HCT116 (cell line): Measurements from ENCODE around the gene CAPRIN1. TPM values are rescaled to one million over a fixed set of nuclear protein-coding genes. Genes with fewer than 3 reads are reported as not detected.

ENCODE experiments used
- ATAC-seq: fragments of 200-7000 bp; cut with Tn5 transposase; 2 replicates; pipeline ENCODE4 v1.9.1; 2020; ENCODE audit warnings: mild to moderate bottlenecking, moderate library complexity
- BruUV-seq: library from RNA; stranded (reverse); fragments of 400-500 nt; replicated peaks from 2 replicates; lab custom pipeline; 2021; lab: Mats Ljungman, UMichigan
- CTCF ChIA-PET: fragments of 300-600 bp; sonication (Branson Sonifier 250); formaldehyde crosslinking; loops from one replicate; lab custom pipeline; 2021; ENCODE audit warnings: antibody characterized with exemption; lab: Charles Lee
- POLR2A ChIA-PET: fragments of 300-600, 350-600 bp; sonication (Branson Sonifier 250); formaldehyde crosslinking; loops from one replicate; lab custom pipeline; 2021; ENCODE audit warnings: antibody characterized with exemption; lab: Charles Lee
- RAD21 ChIA-PET, 2 experiments: fragments of 300-600 bp; sonication (Branson Sonifier 250); formaldehyde crosslinking; loops; one replicate each; lab custom pipeline; 2023; ENCODE audit warnings: low total read pairs in 2 of 2; ENCODE audit not compliant: uncharacterized antibody in 2 of 2, unreplicated experiment in 2 of 2, low non-redundant PET in 1 of 2; lab: Charles Lee
- DNase-seq: peaks from one replicate; pipeline ENCODE4 v3.0.0-alpha.2; 2010; ENCODE audit warnings: low read depth, low spot score
- H2AFZ ChIP-seq: fragments of 200-600 bp; shearing (Covaris generic), sonication (generic); 2 replicates; pipeline ENCODE4 v1.6.1; 2017; ENCODE audit warnings: low read depth, mixed run types, mixed read lengths, antibody characterized with exemption, low read length; ENCODE audit not compliant: poor library complexity, severe bottlenecking
- H3K27ac ChIP-seq: 2 replicates; pipeline ENCODE4 v1.5.1; 2012; ENCODE audit warnings: low read depth, low read length
- H3K27me3 ChIP-seq: fragments of 200-600 bp; sonication (generic); 2 replicates; pipeline ENCODE4 v1.6.1; 2016; ENCODE audit warnings: mixed run types, low read length, mixed read lengths; ENCODE audit not compliant: insufficient read depth
- H3K36me3 ChIP-seq, 2 experiments: fragments of 200-500 bp in 1 of 2; fragments of 200-600 bp in 1 of 2; sonication (Bioruptor generic) in 1 of 2; sonication (generic) in 1 of 2; 2 replicates each; pipeline versions ENCODE4 v1.5.1 to v1.6.1; 2014 to 2016; ENCODE audit warnings: low read length in 2 of 2, inconsistent platforms in 1 of 2, mixed read lengths in 1 of 2, mixed run types in 1 of 2; ENCODE audit not compliant: insufficient read depth in 2 of 2, control insufficient read depth in 1 of 2
- H3K4me1 ChIP-seq, 2 experiments: fragments of 200-600 bp in 1 of 2; sonication (generic) in 1 of 2; 2 replicates each; pipeline versions ENCODE4 v1.5.1 to v1.6.1; 2012 to 2017; ENCODE audit warnings: low read length in 2 of 2, inconsistent platforms in 1 of 2, mild to moderate bottlenecking in 1 of 2, mixed read lengths in 1 of 2, mixed run types in 1 of 2, moderate library complexity in 1 of 2; ENCODE audit not compliant: insufficient read depth in 2 of 2, control insufficient read depth in 1 of 2
- H3K4me2 ChIP-seq: fragments of 200-600 bp; sonication (generic); 2 replicates; pipeline ENCODE4 v1.6.1; 2017; ENCODE audit warnings: mixed run types, low read length, mixed read lengths
- H3K4me3 ChIP-seq, 2 experiments: fragments of 200-600 bp in 1 of 2; sonication (generic) in 1 of 2; replicated peaks in 1 of 2; 2 replicates each; pipeline ENCODE4 v1.5.1; 2011 to 2016; ENCODE audit warnings: low read length in 2 of 2, control low read depth in 1 of 2, low read depth in 1 of 2, mild to moderate bottlenecking in 1 of 2, mixed read lengths in 1 of 2, mixed run types in 1 of 2
- H3K79me2 ChIP-seq: fragments of 200-600 bp; sonication (generic); 2 replicates; pipeline ENCODE4 v1.6.1; 2017; ENCODE audit warnings: mild to moderate bottlenecking, mixed run types, low read length, moderate library complexity, mixed read lengths; ENCODE audit not compliant: insufficient read depth
- H3K9ac ChIP-seq: fragments of 200-600 bp; sonication (generic); 2 replicates; pipeline ENCODE4 v1.6.1; 2016; ENCODE audit warnings: low read length, mixed read lengths
- H3K9me2 ChIP-seq: fragments of 200-600 bp; sonication (generic), shearing (Covaris generic); 2 replicates; pipeline ENCODE4 v1.6.1; 2017; ENCODE audit warnings: mixed run types, mild to moderate bottlenecking, moderate library complexity; ENCODE audit not compliant: insufficient read depth
- H3K9me3 ChIP-seq, 2 experiments: fragments of 200-500 bp in 1 of 2; fragments of 200-600 bp in 1 of 2; sonication (Bioruptor generic) in 1 of 2; sonication (generic) in 1 of 2; 2 replicates each; pipeline ENCODE4 v1.6.1; 2014 to 2017; ENCODE audit warnings: low read length in 2 of 2, mixed read lengths in 2 of 2, inconsistent platforms in 1 of 2, low read depth in 1 of 2, mild to moderate bottlenecking in 1 of 2, mixed run types in 1 of 2, moderate library complexity in 1 of 2; ENCODE audit not compliant: control insufficient read depth in 1 of 2, insufficient read depth in 1 of 2
- H4K20me1 ChIP-seq: fragments of 200-600 bp; sonication (generic), shearing (Covaris generic); 2 replicates; pipeline ENCODE4 v1.6.1; 2017; ENCODE audit warnings: mixed run types, mild to moderate bottlenecking, moderate library complexity; ENCODE audit not compliant: insufficient read depth
- ATF3 ChIP-seq: IDR thresholded peaks from 2 replicates; pipeline ENCODE4 v1.6.1; 2012
- CBX3 ChIP-seq: IDR thresholded peaks from 2 replicates; pipeline ENCODE4 v1.6.1; 2012; ENCODE audit warnings: low read depth
- CTCF ChIP-seq, 3 experiments: fragments of 200-600 bp in 1 of 3; sonication (generic) in 1 of 3; IDR thresholded peaks in 2 of 3; conservative IDR thresholded peaks in 1 of 3; 2 replicates each; pipeline ENCODE4 v1.5.1; 2012 to 2017; ENCODE audit warnings: low read depth in 2 of 3, low read length in 2 of 3, antibody characterized with exemption in 1 of 3, borderline replicate concordance in 1 of 3, control low read depth in 1 of 3, mild to moderate bottlenecking in 1 of 3, mixed read lengths in 1 of 3, mixed run types in 1 of 3, moderate library complexity in 1 of 3; ENCODE audit not compliant: insufficient read depth in 1 of 3
- EGR1 ChIP-seq: IDR thresholded peaks from 2 replicates; pipeline ENCODE4 v1.6.1; 2012; ENCODE audit warnings: low read depth
- EZH2phosphoT487 ChIP-seq: fragments of 200-600 bp; IDR thresholded peaks from 2 replicates; pipeline ENCODE4 v1.6.1; 2018; ENCODE audit warnings: antibody characterized with exemption, borderline replicate concordance
- JUND ChIP-seq: IDR thresholded peaks from 2 replicates; pipeline ENCODE4 v1.6.1; 2012
- MAX ChIP-seq: IDR thresholded peaks from 2 replicates; pipeline ENCODE4 v1.6.1; 2012
- POLR2A ChIP-seq: IDR thresholded peaks from 2 replicates; pipeline ENCODE4 v1.7.0; 2011; ENCODE audit warnings: borderline replicate concordance; ENCODE audit not compliant: insufficient read depth, insufficient read length; ENCODE audit errors: extremely low read depth
- POLR2AphosphoS5 ChIP-seq: IDR thresholded peaks from 2 replicates; pipeline ENCODE4 v1.6.1; 2011; ENCODE audit warnings: mild to moderate bottlenecking, low read depth, low read length, moderate library complexity
- RAD21 ChIP-seq: IDR thresholded peaks from 2 replicates; pipeline ENCODE4 v1.6.1; 2012; ENCODE audit warnings: low read depth, mild to moderate bottlenecking
- SIN3A ChIP-seq: IDR thresholded peaks from 2 replicates; pipeline ENCODE4 v1.6.1; 2012; ENCODE audit warnings: low read depth
- TCF7L2 ChIP-seq: IDR thresholded peaks from 2 replicates; pipeline ENCODE4 v1.7.0; 2011; ENCODE audit warnings: borderline replicate concordance, inconsistent platforms; ENCODE audit not compliant: insufficient read depth, insufficient read length; ENCODE audit errors: extremely low read depth
- YY1 ChIP-seq: IDR thresholded peaks from 2 replicates; pipeline ENCODE4 v1.6.1; 2011; ENCODE audit warnings: low read length, low read depth, moderate library complexity, mild to moderate bottlenecking; ENCODE audit not compliant: insufficient replicate concordance; ENCODE audit errors: extremely low read depth
- ZNF274 ChIP-seq: fragments of 200-500 bp; sonication (Bioruptor generic); IDR thresholded peaks from 2 replicates; pipeline ENCODE4 v1.6.1; 2014; ENCODE audit warnings: mild to moderate bottlenecking, low read depth, low read length, inconsistent platforms
- intact Hi-C: fragments of 100-400 bp; cut with micrococcal nuclease; formaldehyde crosslinking; loops from 2 replicates; pipeline ENCODE4 v1.10.0; 2022
- total RNA-seq: library from RNA; stranded (reverse); gene quantifications from one replicate; pipeline ENCODE4 v1.2.1, GENCODE V29; 2021; ENCODE audit not compliant: unreplicated experiment
- TF ChIP-seq, protein P1 (sequence below): IDR thresholded peaks from 2 replicates; pipeline ENCODE4 v1.6.1; 2011; ENCODE audit warnings: mild to moderate bottlenecking, low read length, moderate library complexity; ENCODE audit not compliant: insufficient replicate concordance; ENCODE audit errors: extremely low read depth

Gene CAPRIN1
- total RNA-seq, 1 experiment from 2014 or later = 285 TPM

- H3K27me3 ChIP-seq = no peaks in the 10 kb centered on the region
- no peak for TF ChIP-seq EZH2phosphoT487
- TF ChIP-seq ATF3 = no peak
- TF ChIP-seq TCF7L2 = no peak
- TF ChIP-seq POLR2AphosphoS5 = no peak
- TF ChIP-seq CBX3 = no peak
- no peak for TF ChIP-seq YY1
- no peak for TF ChIP-seq MAX
- no peak for TF ChIP-seq SIN3A
- no peak for TF ChIP-seq ZNF274
- no peak for TF ChIP-seq CTCF (IDR thresholded peaks at IDR 0.05 in 2 of 3, conservative IDR thresholded peaks at IDR 0.05 in 1 of 3; ENCODE audit: borderline replicate concordance in 1 of 3, insufficient read depth in 1 of 3, low read depth in 2 of 3, low read length in 2 of 3)
- TF ChIP-seq, protein P1, sequence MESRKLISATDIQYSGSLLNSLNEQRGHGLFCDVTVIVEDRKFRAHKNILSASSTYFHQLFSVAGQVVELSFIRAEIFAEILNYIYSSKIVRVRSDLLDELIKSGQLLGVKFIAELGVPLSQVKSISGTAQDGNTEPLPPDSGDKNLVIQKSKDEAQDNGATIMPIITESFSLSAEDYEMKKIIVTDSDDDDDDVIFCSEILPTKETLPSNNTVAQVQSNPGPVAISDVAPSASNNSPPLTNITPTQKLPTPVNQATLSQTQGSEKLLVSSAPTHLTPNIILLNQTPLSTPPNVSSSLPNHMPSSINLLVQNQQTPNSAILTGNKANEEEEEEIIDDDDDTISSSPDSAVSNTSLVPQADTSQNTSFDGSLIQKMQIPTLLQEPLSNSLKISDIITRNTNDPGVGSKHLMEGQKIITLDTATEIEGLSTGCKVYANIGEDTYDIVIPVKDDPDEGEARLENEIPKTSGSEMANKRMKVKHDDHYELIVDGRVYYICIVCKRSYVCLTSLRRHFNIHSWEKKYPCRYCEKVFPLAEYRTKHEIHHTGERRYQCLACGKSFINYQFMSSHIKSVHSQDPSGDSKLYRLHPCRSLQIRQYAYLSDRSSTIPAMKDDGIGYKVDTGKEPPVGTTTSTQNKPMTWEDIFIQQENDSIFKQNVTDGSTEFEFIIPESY = no peak
- TF ChIP-seq POLR2A = no peak
- TF ChIP-seq JUND = no peak
- no peak for TF ChIP-seq RAD21
- TF ChIP-seq EGR1 = no peak
- TF ChIP-seq, all 23 proteins: peak for 0
- Histone ChIP-seq H3K9me2 (no peaks in the 10 kb centered on the region), H3K9ac (no peak overlapping the region), H3K4me1 (peaks cover 3 to 7% of the 10 kb centered on the region in 2 experiments; a peak in 3 of 4 replicates), H3K27ac (no peak overlapping the region), H3K4me2 (no peak overlapping the region), H2AFZ (no peak overlapping the region), H3K36me3 (no peaks in the 10 kb centered on the region), H3K79me2 (no peaks in the 10 kb centered on the region), H3K9me3 (no peaks in the 10 kb centered on the region), H3K4me3 (no peak overlapping the region), H4K20me1 (no peaks in the 10 kb centered on the region)
- no TSS peak for BruUV-seq
- intact Hi-C loops = no loop called here
- POLR2A ChIA-PET = no interaction called here
- DNase-seq (no peak), ATAC-seq (no peak)
- RAD21 ChIA-PET = no interaction called here
- CTCF ChIA-PET = no interaction called here
Measured at GRCh38 chr11:34004236-34004635, 47.3 kb upstream of the CAPRIN1 start.
